Measurements from ENCODE around the gene ACOT6.
A peak's percentile ranks its signal among the peaks of the same experiment; 100 is the strongest.
"Not testable (repeated sequence)": the region's sequence is repeated elsewhere in the genome, so short reads cannot be mapped to it uniquely, and the experiment has no call there.

ACOT6 gene

GRCh38 chr14:73612339-73613045 lies at the start of gene ACOT6:
Gene ACOT6, plus strand, starts transcription at chr14:73612517. Its CDS starts 55 bp downstream, at chr14:73612572.
- peak; percentile 70 for DNase-seq

- not testable (repeated sequence) for DNase-seq
Observed at GRCh38 chr14:73562696-73563095, 49.6 kb upstream of the ACOT6 start.

GRCh38 chr14:73566431-73566830 lies 45.9 kb upstream of the ACOT6 start:
- not testable (repeated sequence) for DNase-seq

GRCh38 chr14:73566935-73567334 lies 45.4 kb upstream of the ACOT6 start:
- not testable (repeated sequence) for DNase-seq

GRCh38 chr14:73567358-73567757 lies 45.0 kb upstream of the ACOT6 start:
- DNase-seq: no peak

- DNase-seq: no peak
Observed at GRCh38 chr14:73567951-73568885, 44.1 kb upstream of the ACOT6 start.

- not testable (repeated sequence) for DNase-seq
Observed at GRCh38 chr14:73568886-73569184, 43.5 kb upstream of the ACOT6 start.

GRCh38 chr14:73569185-73569958 lies 42.9 kb upstream of the ACOT6 start, which contains the start of gene ACOT2:
Gene ACOT2, plus strand, starts transcription at chr14:73569213. Its CDS starts 28 bp downstream, at chr14:73569241.
- DNase-seq: peak; percentile 85

GRCh38 chr14:73570913-73571312 lies 41.4 kb upstream of the ACOT6 start:
- DNase-seq: not testable (repeated sequence)

- not testable (repeated sequence) for DNase-seq
Observed at GRCh38 chr14:73573034-73573433, 39.3 kb upstream of the ACOT6 start.

GRCh38 chr14:73573740-73574139 lies 38.6 kb upstream of the ACOT6 start:
- DNase-seq: not testable (repeated sequence)

- peak; percentile 36 for DNase-seq
Observed at GRCh38 chr14:73574251-73574650, 38.1 kb upstream of the ACOT6 start.

- peak; percentile 25 for DNase-seq
Observed at GRCh38 chr14:73576391-73576790, 35.9 kb upstream of the ACOT6 start.

GRCh38 chr14:73577214-73577613 lies 35.1 kb upstream of the ACOT6 start:
- not testable (repeated sequence) for DNase-seq

- peak; percentile 62 for DNase-seq
Observed at GRCh38 chr14:73582102-73582979, 30.0 kb upstream of the ACOT6 start.

- DNase-seq: no peak
Observed at GRCh38 chr14:73588695-73589094, 23.6 kb upstream of the ACOT6 start.

- peak; percentile 56 for DNase-seq
Observed at GRCh38 chr14:73589116-73589515, 23.2 kb upstream of the ACOT6 start.

- not testable (repeated sequence) for DNase-seq
Observed at GRCh38 chr14:73590673-73591004, 21.7 kb upstream of the ACOT6 start.

GRCh38 chr14:73591690-73592449 lies 20.4 kb upstream of the ACOT6 start, which contains the start of gene ACOT4:
Gene ACOT4, plus strand, starts transcription at chr14:73591873. Its CDS starts 87 bp downstream, at chr14:73591960.
- DNase-seq: peak; percentile 35

- DNase-seq: no peak
Observed at GRCh38 chr14:73594491-73594890, 17.8 kb upstream of the ACOT6 start.

GRCh38 chr14:73599499-73599898 lies 12.8 kb upstream of the ACOT6 start:
- DNase-seq: no peak
